GM18520 (cell line): ENCODE results near the gene UNK.

Experiments used
- ATAC-seq: cut with Tn5 transposase; IDR thresholded peaks from one replicate; pipeline ENCODE4 v1.9.1; 2021; ENCODE audit not compliant: unreplicated experiment

The UNK gene

GRCh38 chr17:75832164-75832651, 47.6 kb downstream of the UNK start:
- ATAC-seq, result no peak

DNA sequence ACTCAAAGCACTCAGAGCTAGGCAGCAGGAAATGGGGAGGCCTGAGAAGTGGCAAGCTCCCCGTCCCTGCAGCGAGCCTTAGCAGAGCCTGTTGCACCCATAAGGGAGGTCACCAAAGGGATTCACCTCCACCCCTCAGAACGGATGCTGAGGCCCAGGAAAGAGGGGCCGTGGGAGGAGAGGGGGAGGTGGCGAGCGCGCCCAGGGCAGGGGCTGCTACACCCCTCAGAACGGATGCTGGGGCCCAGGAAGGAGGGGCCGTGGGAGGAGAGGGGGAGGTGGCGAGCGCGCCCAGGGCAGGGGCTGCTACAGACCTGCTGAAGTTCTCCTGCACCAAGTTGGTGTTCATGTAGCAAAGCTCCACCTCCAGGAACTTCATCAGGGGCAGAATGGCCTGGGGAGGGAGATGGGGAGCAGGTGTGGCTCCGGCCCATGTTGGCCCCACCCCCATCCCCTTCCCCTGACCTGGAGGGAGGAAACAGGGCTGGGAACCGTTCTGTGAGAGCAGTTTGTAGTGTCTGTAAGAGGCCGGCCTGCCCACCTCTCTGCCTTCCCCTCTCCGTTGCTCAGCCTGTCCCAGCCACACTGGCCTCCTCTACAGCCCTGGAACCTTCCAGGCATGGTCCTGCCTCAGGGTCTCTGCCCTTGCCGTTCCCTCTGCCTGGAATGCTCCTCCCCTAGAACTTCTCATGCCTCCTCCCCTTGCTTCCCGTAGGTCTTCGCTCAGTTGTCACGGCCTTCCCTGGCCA, 48.2 kb downstream of the UNK start:
- ATAC-seq, result no peak

- no peak for ATAC-seq
Observed at GRCh38 chr17:75834279-75834920, 49.8 kb downstream of the UNK start.

DNA sequence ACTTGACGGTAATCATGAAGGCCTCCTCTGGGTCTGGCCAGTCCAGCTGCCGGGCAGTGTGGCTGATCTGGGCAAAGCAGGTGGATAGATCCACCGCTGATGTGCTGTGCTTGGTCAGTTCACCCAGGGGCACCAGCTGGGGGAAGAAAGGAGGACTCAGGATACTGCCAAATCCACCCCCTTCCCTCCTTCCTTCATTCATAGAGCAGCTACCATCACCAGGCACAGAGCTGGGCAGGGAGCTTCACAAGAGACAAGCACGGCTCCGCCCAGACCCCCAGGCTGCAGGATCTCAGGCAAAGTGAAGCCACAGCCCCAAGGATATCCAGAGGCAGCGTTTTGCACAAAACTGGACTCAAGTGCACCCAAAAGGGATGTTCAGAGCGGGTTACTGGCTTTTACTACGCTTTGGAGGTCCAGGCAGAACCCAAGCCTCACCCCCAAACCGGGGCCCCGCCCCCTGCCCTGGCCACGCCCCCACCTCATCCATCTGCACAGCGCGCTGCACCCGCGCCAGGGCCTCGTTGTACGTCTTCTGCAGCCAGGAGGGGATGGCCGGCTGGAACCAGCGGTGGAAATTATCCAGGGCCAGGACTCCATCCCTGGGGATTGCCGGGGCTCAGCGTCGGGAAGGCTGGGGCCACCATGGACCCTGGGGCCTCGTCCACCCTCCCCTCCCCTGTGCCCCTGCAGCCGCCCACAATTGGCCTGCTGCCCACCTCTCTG, 50.5 kb downstream of the UNK start:
- ATAC-seq, result no peak

GRCh38 chr17:75835654-75835987, 51.0 kb downstream of the UNK start:
- ATAC-seq, result no peak

GRCh38 chr17:75836605-75837004, 52.0 kb downstream of the UNK start:
- ATAC-seq, result no peak

DNA sequence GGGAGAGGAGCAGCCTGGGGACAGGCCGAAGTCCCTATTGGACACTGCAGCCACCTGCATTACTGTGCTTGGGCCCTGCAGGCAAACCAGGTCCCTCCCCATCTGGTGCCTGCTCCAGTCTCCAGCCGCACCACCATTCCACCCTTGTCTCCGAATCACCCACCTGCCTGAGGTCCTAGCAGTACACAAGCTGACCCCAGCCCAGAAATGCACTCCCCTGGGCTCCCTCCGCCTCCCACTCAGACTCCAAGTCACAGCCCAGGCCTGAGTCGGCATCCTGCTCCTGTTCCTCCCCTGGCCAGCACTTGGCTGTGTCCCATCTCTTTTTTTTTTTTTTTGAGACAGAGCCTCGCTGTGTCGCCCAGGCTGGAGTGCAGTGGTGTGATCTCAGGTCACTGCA, 53.3 kb downstream of the UNK start:
- no peak for ATAC-seq

DNA sequence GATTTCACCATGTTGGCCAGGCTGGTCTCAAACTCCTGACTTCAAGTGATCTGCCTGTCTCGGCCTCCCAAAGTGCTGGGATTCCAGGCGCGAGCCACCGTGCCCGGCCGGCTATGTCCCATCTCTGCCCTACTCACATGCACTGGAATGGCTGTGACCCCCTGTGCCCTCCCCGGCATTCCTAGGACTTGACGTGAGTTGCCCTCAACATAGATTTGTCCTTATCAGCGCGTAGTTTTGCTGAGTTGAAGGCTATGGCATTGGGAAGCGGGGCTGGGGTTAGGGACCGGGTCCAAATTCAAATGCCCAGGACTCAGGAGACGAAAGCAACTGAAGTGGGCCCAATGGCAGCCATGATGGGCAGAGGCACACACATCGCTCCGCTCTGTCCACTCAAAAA, 53.8 kb downstream of the UNK start:
- no peak for ATAC-seq

DNA sequence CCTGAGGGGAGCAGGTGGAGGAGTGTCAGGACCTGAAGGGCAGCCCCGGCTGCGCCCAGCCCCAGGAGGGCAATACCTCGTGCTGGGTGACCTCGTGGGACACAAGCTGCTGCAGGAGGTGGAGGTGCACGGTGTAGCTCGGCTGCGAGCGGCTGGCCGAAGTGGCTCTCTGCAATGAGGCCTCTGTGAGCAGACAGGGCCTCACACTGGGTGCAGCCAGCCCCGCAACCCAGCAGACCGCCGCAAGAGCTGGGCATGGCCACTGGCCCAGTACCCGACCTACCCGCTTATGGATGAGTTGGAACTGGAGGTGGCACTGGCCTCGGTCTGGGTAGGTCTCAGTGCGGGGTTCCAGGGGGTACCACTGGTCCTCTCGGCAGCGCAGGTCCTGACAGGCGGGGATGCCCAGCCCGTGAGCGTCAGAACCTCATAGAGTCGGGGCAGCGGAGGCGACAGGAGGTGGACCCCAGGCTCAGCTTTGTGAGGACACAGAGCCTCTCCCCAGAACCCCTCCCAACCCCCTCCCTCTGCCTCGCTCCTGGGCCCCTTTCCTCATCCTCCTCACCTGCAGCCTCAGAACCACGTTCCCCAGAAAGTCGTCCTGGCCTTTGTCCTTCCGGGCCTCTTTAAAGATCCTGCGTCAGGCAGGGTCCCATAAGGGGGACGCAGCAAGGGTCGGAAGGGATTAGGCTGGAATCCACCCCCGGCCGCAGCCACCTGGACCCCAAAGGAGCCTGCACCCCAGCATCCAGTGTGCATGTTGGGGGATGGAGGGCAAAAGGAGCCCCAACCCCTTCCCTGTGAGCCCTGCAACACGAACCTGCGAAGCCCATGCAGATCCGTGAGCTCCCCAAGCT, 55.6 kb downstream of the UNK start:
- ATAC-seq, result no peak

DNA sequence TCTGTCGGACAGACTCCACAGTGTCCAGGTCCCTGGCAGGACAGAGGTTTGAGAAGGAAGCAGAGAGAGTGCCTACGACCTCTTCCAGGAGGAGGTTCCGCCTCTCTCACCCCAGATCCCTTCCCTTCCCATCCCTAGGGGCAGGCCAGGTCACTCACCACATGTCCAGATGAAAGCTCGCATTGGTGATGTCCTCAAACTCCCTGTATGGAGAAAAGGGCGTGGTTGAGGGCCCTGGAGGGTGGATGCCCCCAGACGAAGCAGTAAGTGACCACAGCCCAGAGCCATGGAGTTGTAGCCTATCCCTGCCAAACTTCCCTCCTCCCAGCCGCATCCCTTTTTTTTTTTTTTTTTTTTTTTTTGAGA, 56.2 kb downstream of the UNK start:
- no peak for ATAC-seq

GRCh38 chr17:75842411-75842810, 57.8 kb downstream of the UNK start:
- ATAC-seq, result no peak

DNA sequence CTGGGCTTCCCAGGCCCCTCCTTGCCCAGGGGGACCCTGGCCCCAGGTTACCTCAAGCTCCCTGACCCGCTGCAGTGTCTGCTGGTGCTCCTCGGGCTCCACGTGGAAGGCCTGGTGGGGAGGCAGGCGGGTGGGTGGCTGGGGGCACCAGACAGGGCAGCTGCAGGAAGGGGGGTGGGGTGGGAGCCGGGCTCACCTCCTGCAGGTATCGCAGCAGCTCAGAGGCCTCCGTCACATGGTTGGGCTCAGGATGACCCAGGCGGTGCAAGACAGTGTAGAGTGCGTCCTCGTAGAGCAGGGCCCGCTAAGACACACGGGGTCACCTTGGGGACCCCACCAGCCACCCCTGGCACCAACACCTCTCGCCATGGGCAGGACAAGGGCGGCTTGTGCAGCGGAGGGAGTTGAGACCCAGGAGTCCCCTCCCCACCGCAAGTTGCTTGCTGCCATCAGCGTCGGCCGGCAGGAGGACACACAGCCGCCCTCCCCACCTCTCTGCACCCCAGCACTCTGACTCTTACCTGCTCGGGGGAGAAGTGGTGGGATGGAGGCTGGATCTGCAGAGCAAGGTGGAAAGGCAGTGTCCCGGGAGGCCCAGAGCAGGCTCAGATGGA, 58.5 kb downstream of the UNK start:
- ATAC-seq, result no peak

- ATAC-seq, result peak; percentile 18
Observed at GRCh38 chr17:75843577-75844529, 59.2 kb downstream of the UNK start, which contains the start of gene UNC13D. UNC13D (minus strand) TSS chr17:75844404; CDS start chr17:75844337, 67 bp downstream.

DNA sequence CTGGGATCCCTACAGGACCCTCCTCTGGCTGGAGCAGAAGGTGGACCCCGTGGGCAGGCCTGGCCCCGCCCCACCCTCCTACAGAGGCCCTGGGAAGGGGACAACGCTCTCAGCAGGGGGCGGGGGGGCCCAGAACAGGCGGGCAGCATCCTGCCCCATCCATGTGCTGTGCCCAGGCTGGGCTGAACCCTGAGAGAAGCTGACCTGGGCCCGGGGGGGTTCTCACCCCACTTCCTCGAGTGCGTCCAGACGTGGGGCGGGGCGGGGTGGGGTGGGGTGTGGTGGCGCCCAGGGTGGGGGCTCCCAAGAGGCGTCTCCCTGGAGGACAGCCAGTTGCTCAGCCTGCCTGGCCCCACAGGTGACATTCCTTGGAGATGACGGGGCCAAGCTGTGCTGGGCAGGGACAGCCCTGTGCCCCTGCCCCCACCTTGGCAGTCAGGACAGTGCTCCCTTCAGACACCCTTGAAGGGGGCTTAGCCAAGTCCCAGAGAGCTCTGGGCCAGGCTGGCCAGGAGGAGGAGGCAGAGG, 60.0 kb downstream of the UNK start:
- no peak for ATAC-seq

DNA sequence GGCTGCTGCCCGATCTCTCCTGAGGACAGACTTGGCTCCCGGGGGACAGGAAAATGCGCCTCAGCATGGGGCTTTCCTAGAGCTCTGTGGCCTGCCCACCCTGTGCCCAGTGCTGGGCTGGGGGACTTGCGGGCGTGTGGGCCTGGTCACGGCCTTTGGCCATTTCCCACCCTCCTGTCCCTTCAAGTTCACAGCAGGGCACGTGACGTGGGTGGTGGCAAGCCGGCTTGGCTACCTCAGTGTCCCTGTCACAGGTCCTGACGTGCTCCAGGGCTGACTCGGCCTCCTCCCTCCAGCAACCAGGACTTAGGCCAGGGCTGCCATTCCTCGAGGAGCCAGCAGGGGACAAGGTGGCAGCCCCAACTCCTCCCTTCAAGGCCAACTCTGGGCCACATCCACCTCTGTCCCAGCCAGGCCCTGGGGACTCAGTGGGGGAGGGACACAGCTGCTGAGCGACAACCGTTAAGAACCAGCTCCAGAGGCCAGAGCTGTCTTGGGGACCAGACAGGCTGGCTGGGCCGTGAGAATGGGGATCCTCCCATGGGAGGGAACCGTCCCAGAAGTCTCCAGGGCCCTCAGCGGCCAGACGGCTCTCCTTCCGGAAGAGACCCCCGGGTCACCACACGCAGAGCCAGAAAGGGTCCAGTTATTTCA, 60.6 kb downstream of the UNK start:
- ATAC-seq, result peak; percentile 70

DNA sequence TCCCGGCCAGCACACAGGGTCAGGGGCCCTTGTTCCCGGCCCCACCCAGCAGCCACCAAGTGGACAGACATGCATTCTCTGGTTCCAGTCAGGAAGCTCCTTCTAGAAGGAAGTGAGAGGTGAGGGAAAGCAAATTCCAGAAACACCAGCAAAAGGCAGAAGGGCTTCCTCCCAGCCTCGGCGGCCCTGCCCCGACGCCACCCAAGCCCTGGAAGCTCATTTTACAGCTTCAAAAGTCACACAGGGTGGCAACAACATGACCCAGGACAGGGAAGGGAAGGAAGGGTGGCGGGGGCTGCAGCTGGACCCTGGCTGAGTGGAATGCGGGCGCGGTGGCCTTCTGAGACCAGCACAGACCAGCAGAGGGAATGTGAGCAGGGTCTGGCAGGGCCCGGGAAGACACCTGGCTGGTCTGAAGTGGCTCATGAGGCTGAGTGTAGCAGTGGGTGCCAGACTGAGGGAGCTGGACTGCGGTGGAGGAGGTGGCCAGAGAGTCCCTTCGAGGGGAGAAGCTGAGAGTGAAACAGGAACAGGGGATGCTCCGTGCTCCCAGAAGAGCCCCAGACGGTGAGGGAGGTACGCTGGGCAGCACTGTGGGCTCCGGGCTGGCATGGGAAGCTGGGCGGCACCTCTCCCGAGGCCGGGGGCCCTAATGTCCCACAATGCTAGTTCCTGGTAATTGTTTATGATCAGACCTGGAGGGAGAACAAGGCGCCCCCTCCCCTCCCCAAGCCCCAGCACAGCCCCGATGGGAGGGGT, 61.5 kb downstream of the UNK start:
- ATAC-seq, result no peak

GRCh38 chr17:75846692-75847613, 62.3 kb downstream of the UNK start:
- no peak for ATAC-seq
